Nephron progenitor cell (in vitro differentiated cells): ENCODE data around the gene IGLL1.

Experiments
- DNase-seq: peaks from one replicate; pipeline ENCODE4 v3.0.0; 2021
- H3K27ac Mint-ChIP-seq: 2 replicates; pipeline ENCODE4 v1.8.0; 2021; ENCODE audit warnings: mild to moderate bottlenecking, moderate library complexity, mixed read lengths
- H3K27me3 Mint-ChIP-seq: 2 replicates; pipeline ENCODE4 v1.8.0; 2021; ENCODE audit warnings: mild to moderate bottlenecking, low read depth, mixed read lengths; ENCODE audit not compliant: poor library complexity
- H3K36me3 Mint-ChIP-seq: 2 replicates; pipeline ENCODE4 v1.8.0; 2021; ENCODE audit warnings: low read depth, mixed read lengths
- H3K4me1 Mint-ChIP-seq: 2 replicates; pipeline ENCODE4 v1.8.0; 2021; ENCODE audit warnings: mixed read lengths
- H3K4me3 Mint-ChIP-seq: 2 replicates; pipeline ENCODE4 v1.8.0; 2021; ENCODE audit warnings: mild to moderate bottlenecking, moderate library complexity, mixed read lengths
- H3K9me3 Mint-ChIP-seq: 2 replicates; pipeline ENCODE4 v1.8.0; 2021; ENCODE audit warnings: mild to moderate bottlenecking, moderate library complexity, mixed read lengths
- TF ChIP-seq, protein P1 (sequence below): fragments of 200-600 bp; sonication (generic); IDR thresholded peaks from 2 replicates; pipeline ENCODE4 v1.5.0; 2021; ENCODE audit warnings: antibody characterized with exemption

IGLL1 gene

DNA sequence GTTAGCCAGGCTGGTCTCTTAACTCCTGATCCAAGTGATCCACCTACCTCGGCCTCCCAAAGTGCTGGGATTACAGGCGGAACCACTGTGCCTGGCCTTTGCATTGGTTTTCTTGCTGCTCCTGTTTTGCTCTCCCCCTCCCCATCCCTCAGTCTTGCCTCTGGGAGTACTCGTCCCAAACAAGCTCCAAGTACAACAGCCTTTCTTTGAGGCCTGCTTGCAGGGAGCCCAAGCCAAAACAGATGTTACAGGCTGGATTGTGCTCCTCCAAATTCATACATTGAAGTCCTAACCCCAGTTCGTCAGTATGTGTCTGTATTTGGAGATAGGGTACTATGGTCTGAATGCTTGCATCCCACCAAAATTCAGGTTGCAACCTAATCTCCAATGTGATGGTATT, 8.6 kb downstream of the IGLL1 start:
- Mint-ChIP-seq H3K4me3 (no peak overlapping the region), H3K36me3 (no peaks in the 10 kb centered on the region), H3K9me3 (peaks cover 6% of the 10 kb centered on the region), H3K27me3 (peaks cover 21% of the 10 kb centered on the region), H3K4me1 (peaks cover 29% of the 10 kb centered on the region), H3K27ac (no peak overlapping the region)
- no peak for DNase-seq
- TF ChIP-seq, protein P1, sequence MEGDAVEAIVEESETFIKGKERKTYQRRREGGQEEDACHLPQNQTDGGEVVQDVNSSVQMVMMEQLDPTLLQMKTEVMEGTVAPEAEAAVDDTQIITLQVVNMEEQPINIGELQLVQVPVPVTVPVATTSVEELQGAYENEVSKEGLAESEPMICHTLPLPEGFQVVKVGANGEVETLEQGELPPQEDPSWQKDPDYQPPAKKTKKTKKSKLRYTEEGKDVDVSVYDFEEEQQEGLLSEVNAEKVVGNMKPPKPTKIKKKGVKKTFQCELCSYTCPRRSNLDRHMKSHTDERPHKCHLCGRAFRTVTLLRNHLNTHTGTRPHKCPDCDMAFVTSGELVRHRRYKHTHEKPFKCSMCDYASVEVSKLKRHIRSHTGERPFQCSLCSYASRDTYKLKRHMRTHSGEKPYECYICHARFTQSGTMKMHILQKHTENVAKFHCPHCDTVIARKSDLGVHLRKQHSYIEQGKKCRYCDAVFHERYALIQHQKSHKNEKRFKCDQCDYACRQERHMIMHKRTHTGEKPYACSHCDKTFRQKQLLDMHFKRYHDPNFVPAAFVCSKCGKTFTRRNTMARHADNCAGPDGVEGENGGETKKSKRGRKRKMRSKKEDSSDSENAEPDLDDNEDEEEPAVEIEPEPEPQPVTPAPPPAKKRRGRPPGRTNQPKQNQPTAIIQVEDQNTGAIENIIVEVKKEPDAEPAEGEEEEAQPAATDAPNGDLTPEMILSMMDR, result no peak

DNA sequence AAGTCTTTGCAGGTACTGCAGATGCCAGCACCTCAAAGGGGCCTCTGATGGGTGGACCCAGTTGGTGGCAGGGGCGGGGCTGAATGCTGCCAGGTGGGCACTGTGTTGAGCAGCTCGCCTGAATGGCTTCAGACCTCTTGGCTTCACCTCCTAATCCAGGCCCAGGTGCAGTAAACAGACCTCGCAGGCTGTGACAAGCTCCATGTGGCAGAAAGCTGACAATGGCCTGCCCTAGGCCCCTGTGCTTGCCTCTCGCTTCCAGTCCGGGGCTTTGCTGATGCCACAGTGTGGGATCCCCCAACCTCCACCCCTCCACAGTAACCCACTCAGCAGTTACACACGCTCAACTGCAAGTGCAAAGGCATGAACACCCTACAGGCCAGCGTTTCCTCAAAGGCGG, 9.4 kb downstream of the IGLL1 start:
- DNase-seq, result no peak
- H3K27me3 Mint-ChIP-seq, result peaks cover 19% of the 10 kb centered on the region
- H3K9me3 Mint-ChIP-seq, result peaks cover 6% of the 10 kb centered on the region
- TF ChIP-seq, protein P1, result no peak
- no peak overlapping the region for H3K27ac Mint-ChIP-seq
- no peaks in the 10 kb centered on the region for H3K36me3 Mint-ChIP-seq
- H3K4me3 Mint-ChIP-seq, result no peak overlapping the region
- peaks cover 24% of the 10 kb centered on the region for H3K4me1 Mint-ChIP-seq

DNA sequence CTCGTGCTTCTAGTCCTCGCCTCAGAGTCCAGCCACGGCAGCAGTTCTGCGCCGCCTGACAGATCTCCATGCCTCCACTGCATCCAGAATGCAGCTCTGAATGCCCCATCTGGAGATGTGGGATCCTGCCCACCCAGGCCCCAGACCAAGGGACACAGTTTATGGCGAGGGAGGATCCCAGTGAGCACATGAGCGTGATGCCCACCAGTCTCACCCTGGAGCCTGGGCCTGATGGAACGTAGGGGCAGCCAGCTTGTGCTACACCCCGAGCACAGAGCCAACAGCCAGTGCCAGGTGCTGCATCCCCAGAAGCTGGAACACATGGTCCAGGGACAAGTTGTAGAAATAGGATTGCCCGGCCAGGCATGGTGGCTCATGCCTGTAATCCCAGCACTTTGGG, 10.4 kb downstream of the IGLL1 start:
- Mint-ChIP-seq H3K4me3 (no peak overlapping the region), H3K27me3 (peaks cover 19% of the 10 kb centered on the region)
- TF ChIP-seq, protein P1, result no peak

DNA sequence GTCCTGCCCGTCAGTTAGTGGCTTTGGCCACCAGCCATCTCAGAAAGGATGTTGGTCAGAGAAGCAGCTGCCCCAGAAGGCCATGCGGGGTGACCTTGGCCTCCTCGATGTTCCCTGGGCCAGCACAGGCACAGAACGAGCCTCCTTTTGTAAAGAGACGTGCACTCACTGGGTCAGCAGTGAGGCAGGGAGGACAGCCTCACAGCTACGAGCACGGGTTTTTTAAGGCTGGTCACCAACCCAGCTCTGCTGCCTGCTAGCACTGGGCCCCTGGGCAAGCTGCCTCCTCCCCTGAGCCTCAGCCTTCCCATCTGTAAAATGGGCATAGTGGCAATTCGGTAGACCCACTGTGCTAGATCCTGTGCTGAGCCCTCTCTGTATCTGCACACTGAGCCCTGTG, 10.8 kb downstream of the IGLL1 start:
- peaks cover 19% of the 10 kb centered on the region for H3K27me3 Mint-ChIP-seq
- H3K27ac Mint-ChIP-seq, result no peak overlapping the region
- H3K4me3 Mint-ChIP-seq, result no peak overlapping the region
- no peaks in the 10 kb centered on the region for H3K36me3 Mint-ChIP-seq
- TF ChIP-seq, protein P1, result no peak
- no peak for DNase-seq
- peaks cover 30% of the 10 kb centered on the region for H3K4me1 Mint-ChIP-seq
- peaks cover 6% of the 10 kb centered on the region for H3K9me3 Mint-ChIP-seq

More for the DNA sequence above, 10.4 kb downstream of the IGLL1 start:
- H3K4me1 Mint-ChIP-seq, result peaks cover 26% of the 10 kb centered on the region
- peaks cover 6% of the 10 kb centered on the region for H3K9me3 Mint-ChIP-seq
- no peak for DNase-seq
- no peaks in the 10 kb centered on the region for H3K36me3 Mint-ChIP-seq
- H3K27ac Mint-ChIP-seq, result no peak overlapping the region

DNA sequence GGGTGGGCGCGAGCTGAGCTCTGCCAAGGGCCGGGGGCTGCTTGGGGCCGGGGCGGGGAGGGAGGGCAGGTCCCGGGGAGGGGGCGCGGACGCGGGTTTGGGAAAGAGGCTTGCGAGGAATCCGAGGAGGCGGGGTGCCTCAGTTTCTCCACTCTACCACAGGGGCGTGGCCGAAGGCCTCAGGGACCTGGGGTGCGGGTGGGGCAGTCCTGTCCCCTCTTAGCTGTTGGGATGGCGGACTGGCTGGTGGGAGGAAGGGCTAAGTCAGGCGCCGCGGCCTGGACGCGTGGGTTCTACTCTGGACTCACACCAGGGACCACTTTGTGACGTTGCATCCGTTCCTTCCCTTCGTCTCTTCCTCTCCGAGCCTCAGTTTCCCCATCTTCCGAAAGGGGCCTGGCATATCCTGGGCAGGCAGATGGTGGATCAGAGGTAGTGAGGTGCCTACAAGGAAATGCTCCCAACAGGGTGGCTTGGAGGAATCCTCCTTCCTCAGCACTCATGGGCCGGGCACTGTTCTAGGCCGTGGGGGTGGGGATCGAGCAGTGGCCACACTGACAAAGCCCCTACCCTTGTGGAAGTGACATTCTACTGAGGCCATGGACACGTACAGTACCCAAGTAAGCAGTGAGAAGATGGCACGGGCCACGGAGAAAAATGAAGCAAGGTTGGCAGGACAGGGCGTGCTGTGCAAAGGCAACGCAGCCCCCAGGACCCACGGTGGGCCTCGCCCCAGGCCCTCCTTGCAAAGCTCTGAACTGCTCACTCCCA, 13.2 kb downstream of the IGLL1 start:
- Mint-ChIP-seq H3K27ac (no peak overlapping the region), H3K4me3 (peak overlapping the region; percentile 76), H3K36me3 (no peaks in the 10 kb centered on the region), H3K9me3 (peaks cover 5% of the 10 kb centered on the region), H3K27me3 (peaks cover 20% of the 10 kb centered on the region), H3K4me1 (peaks cover 34% of the 10 kb centered on the region)
- no peak for DNase-seq
- TF ChIP-seq, protein P1, result no peak
